Hepatocyte (in vitro differentiated cells): Measurements from ENCODE around the gene BTN1A1. TPM values are rescaled to one million over a fixed set of nuclear protein-coding genes. Genes with fewer than 3 reads are reported as not detected.

Source experiments
- DNase-seq: peaks from one replicate; pipeline ENCODE4 v3.0.0-alpha.2; 2016; ENCODE audit warnings: low spot score
- H2AFZ ChIP-seq: fragments of 200-600 bp; sonication (generic); 2 replicates; pipeline ENCODE4 v1.6.0; 2016; ENCODE audit warnings: antibody characterized with exemption, mild to moderate bottlenecking
- H3K27ac ChIP-seq: fragments of 200-600 bp; sonication (generic); 2 replicates; pipeline ENCODE4 v1.5.1; 2016; ENCODE audit warnings: mild to moderate bottlenecking
- H3K27me3 ChIP-seq: fragments of 200-600 bp; sonication (generic); 2 replicates; pipeline ENCODE4 v1.6.1; 2016
- H3K36me3 ChIP-seq: fragments of 200-600 bp; sonication (generic); replicated peaks from 2 replicates; pipeline ENCODE4 v1.5.1; 2016; ENCODE audit warnings: low read depth; ENCODE audit not compliant: insufficient read depth
- H3K4me1 ChIP-seq: fragments of 200-600 bp; sonication (generic); 2 replicates; pipeline ENCODE4 v1.5.1; 2016; ENCODE audit warnings: mild to moderate bottlenecking, moderate library complexity; ENCODE audit not compliant: insufficient read depth
- H3K4me2 ChIP-seq: fragments of 200-600 bp; sonication (generic); 2 replicates; pipeline ENCODE4 v1.6.0; 2016
- H3K4me3 ChIP-seq: fragments of 200-600 bp; sonication (generic); 2 replicates; pipeline ENCODE4 v1.5.1; 2016; ENCODE audit warnings: mild to moderate bottlenecking
- H3K79me2 ChIP-seq: fragments of 200-600 bp; sonication (generic); 2 replicates; pipeline ENCODE4 v1.6.0; 2017; ENCODE audit warnings: mild to moderate bottlenecking
- H3K9me2 ChIP-seq: fragments of 200-600 bp; sonication (generic); replicated peaks from 2 replicates; pipeline ENCODE4 v1.6.0; 2017; ENCODE audit warnings: mild to moderate bottlenecking; ENCODE audit not compliant: insufficient read depth
- H3K9me3 ChIP-seq: fragments of 200-600 bp; sonication (generic); 2 replicates; pipeline ENCODE4 v1.5.1; 2016; ENCODE audit warnings: low read depth, mild to moderate bottlenecking
- H4K20me1 ChIP-seq: fragments of 200-600 bp; sonication (generic); 2 replicates; pipeline ENCODE4 v1.6.0; 2016; ENCODE audit warnings: mild to moderate bottlenecking; ENCODE audit not compliant: insufficient read depth, poor library complexity, severe bottlenecking
- EZH2 ChIP-seq: fragments of 200-600 bp; sonication (generic); IDR thresholded peaks from 2 replicates; pipeline ENCODE4 v1.6.1; 2016; ENCODE audit warnings: antibody characterized with exemption, mild to moderate bottlenecking, borderline replicate concordance
- EZH2phosphoT487 ChIP-seq: fragments of 200-600 bp; sonication (generic); IDR thresholded peaks from one replicate; pipeline ENCODE4 v1.6.1; 2018; ENCODE audit warnings: antibody characterized with exemption, mild to moderate bottlenecking, low read depth, moderate library complexity; ENCODE audit not compliant: unreplicated experiment, severe bottlenecking
- WGBS: methylation state at CpG from one replicate; pipeline ENCODE4 v1.1.6; 2016; ENCODE audit warnings: low lambda C conversion rate; ENCODE audit errors: missing lambda C conversion rate; 5-methylcytosine and 5-hydroxymethylcytosine counted together
- polyA plus RNA-seq: library from polyadenylated mRNA; unstranded; fragments of >200 nt; fragmentation: Nextera tagmentation; extraction: Ambion mirVana; gene quantifications from 2 replicates; pipeline ENCODE4 v1.2.1, GENCODE V29; 2016
- total RNA-seq: library from RNA; depleted of rRNA; stranded (reverse); fragments of >200 nt; gene quantifications from 2 replicates; pipeline ENCODE4 v1.2.3, GENCODE V29; 2014
- TF ChIP-seq, protein P1 (sequence below): fragments of 200-600 bp; sonication (generic); IDR thresholded peaks from 2 replicates; pipeline ENCODE4 v1.5.1; 2016; ENCODE audit warnings: antibody characterized with exemption, mild to moderate bottlenecking; ENCODE audit not compliant: poor library complexity

BTN1A1 gene
- total and polyA plus RNA-seq, 2 experiments from 2014 or later: 0.59 to 0.60 TPM

DNA sequence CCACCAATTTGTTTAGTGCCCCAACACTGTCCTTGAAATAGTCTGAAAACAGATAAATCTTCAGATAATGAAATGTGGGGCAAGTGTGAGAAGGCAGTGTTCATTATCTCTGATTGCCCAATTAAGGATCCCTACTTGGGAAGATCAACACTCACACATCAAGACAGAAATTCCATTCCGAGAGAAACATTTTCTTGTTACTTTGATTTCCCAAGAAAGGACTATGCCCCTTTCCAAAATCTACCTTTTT, 54.3 kb downstream of the BTN1A1 start:
- Histone ChIP-seq H3K27me3 (no peaks in the 10 kb centered on the region), H3K27ac (peak overlapping the region; percentile 38), H3K4me2 (peak overlapping the region; percentile 79), H3K4me3 (peak overlapping the region; percentile 63), H3K79me2 (no peaks in the 10 kb centered on the region), H3K4me1 (no peaks in the 10 kb centered on the region), H2AFZ (peak overlapping the region; percentile 19), H3K9me3 (no peaks in the 10 kb centered on the region), H3K9me2 (no peaks in the 10 kb centered on the region), H4K20me1 (no peaks in the 10 kb centered on the region), H3K36me3 (no peaks in the 10 kb centered on the region)
- TF ChIP-seq EZH2phosphoT487: no peak
- DNase-seq: no peak
- WGBS: 29% methylated on average over 1 of the region's 1 CpG

DNA sequence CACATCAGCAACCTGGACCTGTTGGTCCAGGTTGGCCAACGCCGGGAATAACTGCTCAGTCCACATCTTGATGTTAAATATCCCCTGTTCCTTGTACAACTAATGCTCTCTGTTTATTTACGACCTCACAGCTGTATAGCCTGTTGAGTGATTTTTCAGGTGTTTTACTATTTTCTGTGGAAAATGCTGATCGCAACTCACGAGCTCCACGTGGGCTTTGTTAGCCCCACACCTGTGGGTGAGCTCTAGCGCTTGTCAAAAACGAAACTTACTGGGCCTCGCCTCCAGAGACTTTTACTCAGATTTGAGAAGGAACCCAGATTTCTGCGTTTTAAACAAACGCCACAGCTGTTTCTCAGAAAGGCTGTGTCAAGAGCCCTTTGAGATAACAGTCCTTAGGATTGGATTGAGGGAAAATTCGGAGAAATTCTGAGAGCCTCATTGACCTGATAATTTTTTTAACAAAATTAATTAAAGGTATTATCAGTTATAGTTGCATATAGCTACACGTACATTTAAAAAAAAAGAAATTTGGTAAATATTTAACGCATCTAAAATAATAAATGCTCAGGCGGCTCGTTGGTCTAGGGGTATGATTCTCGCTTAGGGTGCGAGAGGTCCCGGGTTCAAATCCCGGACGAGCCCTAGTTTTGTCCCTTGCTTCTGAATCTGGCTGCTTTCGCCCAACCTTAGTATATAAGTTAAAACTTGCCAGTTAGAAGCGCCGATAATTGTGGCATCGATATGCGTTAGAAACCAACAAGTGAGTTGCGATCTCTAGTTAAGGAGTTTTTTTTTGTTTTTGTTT, 54.8 kb downstream of the BTN1A1 start:
- Histone ChIP-seq H3K79me2 (no peaks in the 10 kb centered on the region), H3K27ac (peak overlapping the region; percentile 36), H2AFZ (peak overlapping the region; percentile 54), H3K9me3 (no peaks in the 10 kb centered on the region), H3K36me3 (no peaks in the 10 kb centered on the region), H3K9me2 (no peaks in the 10 kb centered on the region), H4K20me1 (no peaks in the 10 kb centered on the region), H3K4me2 (peak overlapping the region; percentile 79), H3K27me3 (no peaks in the 10 kb centered on the region), H3K4me1 (no peaks in the 10 kb centered on the region), H3K4me3 (peak overlapping the region; percentile 63)
- TF ChIP-seq EZH2phosphoT487 (no peak), EZH2 (no peak)
- TF ChIP-seq, protein P1, sequence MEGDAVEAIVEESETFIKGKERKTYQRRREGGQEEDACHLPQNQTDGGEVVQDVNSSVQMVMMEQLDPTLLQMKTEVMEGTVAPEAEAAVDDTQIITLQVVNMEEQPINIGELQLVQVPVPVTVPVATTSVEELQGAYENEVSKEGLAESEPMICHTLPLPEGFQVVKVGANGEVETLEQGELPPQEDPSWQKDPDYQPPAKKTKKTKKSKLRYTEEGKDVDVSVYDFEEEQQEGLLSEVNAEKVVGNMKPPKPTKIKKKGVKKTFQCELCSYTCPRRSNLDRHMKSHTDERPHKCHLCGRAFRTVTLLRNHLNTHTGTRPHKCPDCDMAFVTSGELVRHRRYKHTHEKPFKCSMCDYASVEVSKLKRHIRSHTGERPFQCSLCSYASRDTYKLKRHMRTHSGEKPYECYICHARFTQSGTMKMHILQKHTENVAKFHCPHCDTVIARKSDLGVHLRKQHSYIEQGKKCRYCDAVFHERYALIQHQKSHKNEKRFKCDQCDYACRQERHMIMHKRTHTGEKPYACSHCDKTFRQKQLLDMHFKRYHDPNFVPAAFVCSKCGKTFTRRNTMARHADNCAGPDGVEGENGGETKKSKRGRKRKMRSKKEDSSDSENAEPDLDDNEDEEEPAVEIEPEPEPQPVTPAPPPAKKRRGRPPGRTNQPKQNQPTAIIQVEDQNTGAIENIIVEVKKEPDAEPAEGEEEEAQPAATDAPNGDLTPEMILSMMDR: no peak
- 3% methylated on average over 27 of the region's 27 CpGs for WGBS
- DNase-seq: peak; percentile 62

DNA sequence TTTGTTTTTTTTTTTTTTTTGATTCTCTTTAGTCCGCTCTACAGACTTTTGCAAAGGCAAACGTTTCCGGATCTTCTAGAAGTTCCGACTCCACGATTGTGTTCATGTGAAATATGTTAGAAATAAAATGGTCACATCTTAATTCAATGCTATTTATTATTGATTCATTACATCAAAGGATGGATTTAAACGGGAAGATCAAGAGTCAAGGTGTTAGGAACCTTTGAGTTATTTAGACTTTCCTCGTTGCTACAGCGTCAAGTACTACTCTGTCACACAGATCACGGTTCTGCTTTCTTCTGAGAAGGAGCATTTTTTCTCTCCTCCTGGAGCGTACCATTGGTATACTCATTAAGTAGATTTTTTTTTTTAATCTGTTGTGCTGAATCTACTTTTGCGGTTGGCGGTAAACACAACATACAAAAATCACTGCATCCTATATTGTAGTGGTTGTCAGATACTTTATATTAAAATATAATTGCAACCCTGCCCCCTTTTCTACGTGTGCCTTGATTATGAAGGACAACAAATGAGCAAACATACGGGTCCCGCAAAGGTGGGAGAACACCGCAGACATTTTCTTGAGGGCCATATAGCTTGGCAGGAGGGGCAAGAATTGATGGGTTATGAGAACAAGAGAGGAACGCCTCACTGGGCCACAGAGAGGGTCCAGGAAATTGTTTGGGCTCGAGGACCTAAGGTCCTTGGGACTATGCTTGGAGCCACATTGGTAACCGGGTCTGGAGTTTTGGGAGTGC, 55.6 kb downstream of the BTN1A1 start:
- no peaks in the 10 kb centered on the region for H3K4me1 ChIP-seq
- no peaks in the 10 kb centered on the region for H3K36me3 ChIP-seq
- H4K20me1 ChIP-seq: no peaks in the 10 kb centered on the region
- no peaks in the 10 kb centered on the region for H3K9me2 ChIP-seq
- H3K27me3 ChIP-seq: no peaks in the 10 kb centered on the region
- peak; percentile 32 for DNase-seq
- peak overlapping the region; percentile 15 for H3K4me3 ChIP-seq
- no peaks in the 10 kb centered on the region for H3K9me3 ChIP-seq
- peak overlapping the region; percentile 30 for H3K27ac ChIP-seq
- no peaks in the 10 kb centered on the region for H3K79me2 ChIP-seq
- peak overlapping the region; percentile 79 for H3K4me2 ChIP-seq
- no peak for TF ChIP-seq EZH2phosphoT487
- TF ChIP-seq, protein P1: no peak
- no peak for TF ChIP-seq EZH2
- H2AFZ ChIP-seq: peak overlapping the region; percentile 54
- WGBS: 15% methylated on average over 19 of the region's 19 CpGs
